ENCODE measurements around the gene CFAP100.

Gene CFAP100

DNA sequence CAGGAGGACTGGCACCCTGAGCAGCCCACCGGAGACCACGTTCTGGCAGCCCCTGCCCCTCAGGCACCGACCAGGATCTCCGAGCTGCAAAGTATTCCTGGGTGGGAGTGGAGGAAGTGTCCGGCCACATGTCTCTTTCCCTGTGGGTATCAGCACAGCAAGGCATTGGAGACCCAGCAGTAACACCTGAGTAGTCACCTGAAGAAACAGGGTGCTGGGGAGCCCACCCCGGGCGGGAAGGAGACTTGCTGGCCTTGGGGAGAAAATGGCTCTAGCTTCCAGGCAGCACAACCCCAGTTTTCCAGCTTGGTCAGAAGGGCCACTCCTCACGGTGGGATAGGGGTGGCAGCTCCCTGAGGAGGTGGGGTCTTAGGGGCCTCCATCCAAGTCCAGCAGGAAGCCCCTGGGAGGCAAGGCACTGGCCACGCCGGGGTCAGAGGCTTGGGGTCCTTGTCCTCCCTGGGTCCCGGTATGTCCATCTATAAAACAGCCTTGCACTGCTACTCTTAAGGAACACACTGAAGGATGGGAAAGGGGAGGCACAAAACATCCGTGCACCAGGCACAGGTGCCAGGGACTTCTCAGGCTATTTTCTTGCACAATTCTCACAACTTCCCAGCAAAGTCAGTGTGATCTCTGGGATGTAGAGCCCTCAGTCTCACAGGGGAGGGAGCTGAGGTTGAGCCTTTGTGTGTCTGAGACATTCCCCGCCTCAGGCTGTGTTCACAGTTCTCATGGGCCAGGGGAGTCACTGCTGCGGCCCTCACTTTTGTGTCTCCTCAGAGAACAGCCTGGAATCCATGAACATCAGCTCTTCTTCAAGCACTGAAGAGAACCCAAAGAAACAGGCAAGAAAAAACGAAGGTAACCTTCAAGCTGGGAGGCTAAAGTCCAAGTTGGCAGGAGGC lies 11.9 kb downstream of the CFAP100 start:
- DNase-seq: no peak

DNA sequence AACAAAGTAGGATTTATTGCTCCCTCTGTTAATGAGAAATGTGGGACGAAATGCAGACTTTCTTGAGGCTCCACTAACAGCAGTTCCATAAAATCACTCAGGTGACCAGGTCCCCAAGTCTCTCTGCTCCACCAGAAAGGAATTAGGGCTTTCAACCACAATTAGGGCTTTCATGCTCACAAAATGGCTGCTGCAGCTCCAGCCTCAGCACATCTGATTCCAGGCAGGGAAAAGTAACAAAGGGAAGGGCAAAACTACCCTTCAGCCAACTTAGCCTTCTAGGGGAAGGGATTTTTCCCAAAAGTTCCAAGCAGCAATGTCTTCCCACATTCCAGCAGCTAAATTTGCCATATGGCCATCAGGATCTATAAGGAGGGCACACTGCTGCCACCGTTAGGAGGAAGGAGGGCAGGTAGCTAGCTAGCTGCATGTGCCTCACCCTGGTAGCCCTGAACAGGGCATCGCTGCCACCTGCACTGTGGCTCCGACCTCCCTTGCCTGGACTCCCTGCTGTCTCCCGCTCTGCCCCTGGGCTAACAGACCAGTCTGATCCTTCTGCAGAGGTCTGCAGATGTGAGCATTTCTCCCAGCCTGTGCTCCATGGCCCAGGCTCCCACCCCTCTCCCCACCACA lies 12.8 kb downstream of the CFAP100 start:
- DNase-seq: no peak

DNA sequence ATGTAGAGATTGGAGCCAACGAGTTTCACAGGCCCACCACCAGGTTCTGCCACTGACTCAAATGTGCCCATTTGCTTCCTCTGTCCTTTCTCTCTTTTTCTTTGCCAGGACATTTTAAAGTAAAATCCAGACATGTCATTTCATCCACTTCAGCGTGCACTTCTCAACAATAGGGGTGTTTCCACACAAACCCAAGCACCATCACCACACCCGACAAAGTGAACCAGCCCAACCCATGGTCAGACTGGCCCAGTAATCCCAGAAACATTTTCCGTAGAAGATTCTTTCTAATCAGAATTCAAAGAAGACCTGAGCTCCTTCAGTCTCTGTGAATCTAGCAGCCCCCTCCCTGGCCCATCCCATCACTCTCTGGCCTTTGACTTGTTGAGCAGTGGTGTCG lies 13.4 kb downstream of the CFAP100 start:
- DNase-seq: no peak

DNA sequence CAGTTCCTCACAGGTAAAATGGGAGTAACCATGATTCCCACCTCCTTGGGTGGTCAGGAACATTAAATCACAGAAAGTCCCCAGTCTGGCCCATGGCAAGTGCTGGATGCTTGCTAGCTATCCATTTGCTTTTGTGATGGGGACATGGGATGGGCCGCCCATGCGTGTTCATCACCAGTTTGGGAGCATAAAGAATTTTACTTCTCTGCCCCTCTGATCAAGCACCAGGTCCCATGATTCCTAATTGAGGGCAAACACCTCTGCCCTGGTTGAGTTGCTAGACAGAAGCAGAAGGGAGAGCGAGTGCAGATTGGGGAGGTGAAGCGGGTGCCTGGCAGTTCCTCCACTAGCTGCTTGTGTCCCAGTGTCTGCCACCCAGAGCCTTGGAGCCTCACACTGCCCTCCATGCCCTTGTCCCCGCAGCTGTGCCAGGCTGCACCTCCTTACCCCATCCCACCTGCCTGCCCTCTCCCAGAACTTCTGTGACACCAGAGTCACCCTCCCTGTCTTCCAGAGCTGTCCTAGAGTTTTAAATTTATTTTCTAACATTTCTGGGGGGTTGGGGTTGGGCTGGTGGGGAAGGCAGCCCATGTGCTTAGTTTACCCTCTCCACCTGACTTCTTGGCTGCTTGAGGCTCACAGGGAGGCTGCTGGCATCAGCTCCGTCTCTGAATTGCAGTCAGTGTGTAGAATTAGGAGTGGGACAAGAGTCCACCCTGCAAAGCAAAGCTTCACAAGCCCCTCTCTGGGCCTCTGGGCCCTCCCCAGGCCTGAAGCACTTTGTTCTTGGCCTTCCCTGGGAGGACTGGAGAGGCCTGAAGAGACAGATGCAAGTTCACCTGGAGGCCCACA lies 18.4 kb downstream of the CFAP100 start:
- no peak for DNase-seq

DNA sequence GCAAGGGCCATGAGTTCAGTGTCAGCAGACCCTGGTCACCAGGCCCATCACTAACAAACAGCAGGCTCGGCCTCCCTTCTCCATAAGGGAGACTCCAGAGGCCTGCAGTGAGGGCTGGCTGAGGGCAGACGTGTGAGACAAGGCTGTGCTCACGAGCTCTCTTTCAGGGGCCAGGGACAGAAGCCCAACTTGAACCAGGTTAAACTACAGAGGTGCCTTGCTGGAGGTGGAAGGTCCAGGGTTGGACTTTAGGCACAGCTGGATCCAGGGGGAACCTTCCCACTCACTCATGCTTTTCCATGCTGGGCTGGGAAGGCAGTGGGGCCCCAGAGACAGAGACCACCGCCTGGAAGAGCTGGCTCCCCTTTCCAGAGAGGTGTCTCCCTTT lies 19.0 kb downstream of the CFAP100 start:
- DNase-seq: no peak

DNA sequence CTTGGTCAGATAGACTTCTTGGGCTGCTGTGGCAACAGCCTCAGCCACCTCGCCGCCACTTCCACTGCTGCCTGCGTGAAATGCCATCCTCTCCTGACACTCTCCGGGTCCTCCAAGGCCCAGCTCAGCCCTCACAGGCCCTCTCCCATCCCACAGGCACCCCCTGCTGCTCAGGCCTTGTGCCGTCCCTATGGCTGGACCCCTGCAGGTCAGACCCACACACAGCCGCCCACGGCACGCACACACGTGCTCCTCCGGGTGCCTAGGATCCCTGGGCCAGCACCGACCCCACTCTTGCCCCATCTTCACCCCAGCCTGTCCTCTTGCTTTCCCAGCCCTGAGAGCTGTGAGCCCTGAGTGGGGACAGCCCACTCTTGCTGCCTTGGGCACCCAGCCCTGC lies 19.7 kb downstream of the CFAP100 start:
- no peak for DNase-seq

DNA sequence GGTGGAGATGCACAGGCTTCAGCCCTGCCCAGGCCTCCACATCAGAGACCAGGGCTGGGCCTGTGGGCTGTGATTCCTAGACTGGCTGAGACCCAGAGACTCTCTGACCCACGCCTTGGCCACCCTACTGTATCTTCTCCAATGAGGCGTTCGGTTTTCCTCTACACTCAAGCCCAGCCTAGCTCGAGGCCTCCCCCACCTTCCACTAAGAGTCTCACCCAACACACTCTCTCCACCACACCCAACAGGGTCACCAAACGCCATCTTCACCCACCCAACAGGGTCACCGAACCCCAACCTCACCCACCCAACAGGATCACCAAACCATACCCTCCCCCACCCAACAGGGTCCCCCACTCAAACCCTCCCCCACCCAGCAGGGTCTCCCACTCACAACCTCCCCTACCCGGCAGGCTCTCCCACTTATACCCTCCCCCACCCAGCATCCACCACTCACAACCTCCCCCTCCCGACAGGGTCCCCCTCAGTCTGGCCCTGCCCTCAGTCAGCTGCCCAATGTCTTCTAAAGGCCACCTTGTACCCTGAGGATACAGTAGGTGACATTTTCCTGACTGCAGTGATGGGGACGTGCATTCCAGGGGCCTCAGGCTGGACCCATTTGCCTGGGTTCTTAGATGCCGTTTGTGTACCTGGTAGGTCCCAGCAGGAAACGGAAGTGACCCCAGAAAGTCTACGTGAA lies 20.4 kb downstream of the CFAP100 start:
- DNase-seq: no peak

DNA sequence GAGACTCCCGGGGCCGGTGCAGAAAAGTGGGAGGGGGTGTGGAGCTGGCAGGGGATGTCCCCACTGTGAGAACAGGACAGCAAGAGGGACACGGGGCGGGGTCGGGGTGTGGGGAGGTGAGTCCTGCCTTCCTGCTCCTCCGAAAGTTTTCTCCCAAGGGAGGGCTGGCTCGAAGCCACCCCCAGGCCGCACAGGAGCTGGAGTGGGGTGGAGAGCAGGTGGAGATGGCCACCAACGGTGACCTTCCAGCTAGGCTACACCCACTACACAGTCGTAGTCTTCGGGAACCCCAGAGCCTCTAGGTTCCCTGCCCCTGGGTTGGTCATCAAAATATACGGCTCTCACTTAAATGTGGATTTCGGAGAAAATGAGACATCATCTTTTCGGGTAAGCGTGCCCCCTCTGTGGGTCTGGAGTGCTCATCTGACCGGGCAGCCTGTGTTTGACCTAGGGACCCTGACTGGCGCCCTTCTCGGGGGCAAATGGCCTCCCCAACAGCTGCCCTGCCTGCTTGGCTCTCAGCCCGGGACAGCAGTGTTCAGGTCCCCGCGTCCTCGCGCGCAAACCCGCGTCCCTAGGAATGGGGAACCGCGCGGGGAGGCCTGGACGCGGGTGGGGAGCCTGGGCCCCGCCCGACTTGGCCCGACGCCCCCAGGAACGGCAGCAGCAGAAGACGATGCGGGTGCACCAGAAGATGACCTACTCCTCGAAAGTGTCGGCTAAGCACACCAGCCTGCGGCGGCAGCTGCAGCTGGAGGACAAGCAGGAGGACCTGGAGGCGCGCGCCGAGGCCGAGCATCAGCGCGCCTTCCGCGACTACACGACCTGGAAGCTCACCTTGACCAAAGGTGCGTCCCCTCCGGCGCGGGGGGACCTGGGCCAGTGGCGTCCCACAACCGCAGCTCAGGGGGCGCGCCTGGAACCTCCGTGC lies 21.2 kb downstream of the CFAP100 start:
- DNase-seq: no peak

DNA sequence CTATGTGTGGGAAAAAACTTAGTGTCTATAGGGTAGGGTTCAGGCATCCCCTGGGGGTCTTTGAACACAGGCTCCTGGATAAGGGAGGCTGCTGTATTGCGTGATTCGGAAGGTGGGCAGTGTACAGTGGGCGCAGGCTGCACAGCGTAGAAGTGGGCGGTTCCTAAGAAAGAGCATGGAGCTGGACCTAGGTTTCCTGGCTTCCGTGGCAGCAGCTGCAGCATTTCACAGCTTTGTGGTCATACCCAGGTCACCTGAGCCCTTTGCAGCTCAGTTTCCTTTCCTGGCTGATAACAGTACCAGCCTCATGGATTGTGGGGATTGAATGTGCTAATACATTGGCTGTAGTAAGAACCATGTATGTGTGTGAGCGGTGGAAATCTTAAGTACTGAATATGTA lies 22.2 kb downstream of the CFAP100 start:
- DNase-seq: no peak

DNA sequence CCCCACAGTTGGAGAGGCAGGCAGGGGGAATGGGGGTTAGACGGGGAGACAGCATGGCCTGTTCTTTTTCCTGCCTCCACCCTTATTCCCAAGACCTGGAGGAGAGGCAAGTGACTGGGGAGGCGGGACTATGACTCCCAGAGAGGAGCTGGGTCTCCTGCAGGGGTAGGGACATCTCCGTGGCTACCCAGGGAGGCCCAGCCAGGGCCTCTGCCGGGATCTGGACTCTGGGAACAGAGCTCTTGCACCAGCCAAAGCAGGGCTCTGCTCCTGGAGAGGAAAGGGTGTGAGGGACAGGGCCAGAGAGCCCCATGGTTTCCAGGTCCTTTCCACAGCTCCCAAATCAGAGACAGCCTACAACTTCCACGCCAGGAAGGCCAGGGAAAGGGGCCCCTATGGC lies 22.8 kb downstream of the CFAP100 start:
- DNase-seq: no peak

DNA sequence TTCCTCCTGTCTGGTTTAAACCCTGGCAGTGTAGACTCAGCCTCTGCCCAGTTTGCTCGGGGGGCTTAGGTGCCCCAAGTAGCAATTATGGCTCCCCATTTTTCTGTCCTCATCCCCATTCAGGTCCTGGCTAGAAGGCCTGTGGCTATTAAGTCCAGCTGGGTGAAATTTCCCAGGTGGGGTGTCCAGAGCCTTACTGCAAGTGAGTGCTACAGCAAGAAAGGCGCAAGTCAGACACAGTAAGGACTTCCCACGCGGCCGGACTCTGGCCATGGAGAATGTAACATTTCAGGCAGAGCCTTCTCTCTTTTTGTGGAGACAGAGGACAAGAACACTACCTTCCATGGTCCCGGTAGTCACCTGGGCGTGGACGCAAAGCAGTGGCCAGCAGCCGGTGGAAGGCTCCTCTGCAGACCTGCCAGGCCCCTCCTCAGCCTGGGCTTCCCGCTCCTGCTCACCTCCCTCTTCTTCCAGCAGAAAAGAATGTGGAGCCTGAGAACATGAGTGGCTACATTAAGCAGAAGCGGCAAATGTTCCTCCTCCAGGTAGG lies 23.3 kb downstream of the CFAP100 start:
- no peak for DNase-seq

DNA sequence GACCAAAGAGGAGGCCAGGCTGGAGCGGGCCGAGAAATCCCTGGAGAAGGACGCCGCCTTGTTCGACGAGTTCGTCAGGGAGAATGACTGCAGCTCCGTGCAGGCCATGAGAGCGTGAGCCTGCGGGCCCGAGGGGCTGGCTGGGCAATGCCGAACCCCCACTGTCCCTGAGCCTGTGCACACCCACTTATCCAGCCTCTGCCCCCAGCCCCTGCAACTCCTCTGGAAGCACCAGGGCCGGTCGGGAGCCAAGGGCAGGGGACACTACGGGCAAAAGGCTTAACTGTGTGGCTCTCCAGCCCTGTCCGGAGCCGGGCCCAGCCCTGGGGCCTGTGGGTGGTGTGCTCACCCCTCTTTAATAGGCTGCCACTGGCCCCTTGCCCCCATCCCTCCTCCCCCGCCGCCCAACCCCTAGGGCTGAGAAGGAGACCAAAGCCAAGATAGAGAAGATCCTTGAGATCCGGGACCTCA lies 24.0 kb downstream of the CFAP100 start:
- no peak for DNase-seq

DNA sequence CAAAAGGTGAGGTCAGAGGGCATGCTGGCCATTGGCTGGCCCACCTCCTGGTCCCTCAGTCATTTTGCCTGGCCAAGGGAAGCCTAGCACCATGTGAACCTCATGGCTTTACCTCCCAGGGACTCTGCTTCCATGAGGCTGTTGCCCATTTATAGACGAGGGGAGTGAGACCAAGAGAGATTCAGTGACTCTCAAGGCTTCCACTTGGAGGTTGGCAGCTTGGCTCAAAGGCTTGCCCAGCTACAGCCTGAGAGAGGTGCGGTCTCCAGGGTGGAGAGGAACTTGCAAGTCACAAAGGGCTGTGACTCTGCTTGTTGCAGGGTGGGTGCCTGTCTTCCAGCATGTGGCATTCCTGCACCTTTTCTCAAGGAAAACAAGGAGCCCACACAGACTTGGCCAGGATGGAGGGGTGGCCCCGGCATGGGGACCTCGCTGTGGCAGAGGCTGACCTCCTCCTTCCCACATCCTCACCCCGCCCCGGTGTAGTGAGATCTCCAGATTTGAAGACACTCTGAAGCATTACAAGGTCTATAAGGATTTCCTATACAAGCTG lies 24.5 kb downstream of the CFAP100 start:
- no peak for DNase-seq

DNA sequence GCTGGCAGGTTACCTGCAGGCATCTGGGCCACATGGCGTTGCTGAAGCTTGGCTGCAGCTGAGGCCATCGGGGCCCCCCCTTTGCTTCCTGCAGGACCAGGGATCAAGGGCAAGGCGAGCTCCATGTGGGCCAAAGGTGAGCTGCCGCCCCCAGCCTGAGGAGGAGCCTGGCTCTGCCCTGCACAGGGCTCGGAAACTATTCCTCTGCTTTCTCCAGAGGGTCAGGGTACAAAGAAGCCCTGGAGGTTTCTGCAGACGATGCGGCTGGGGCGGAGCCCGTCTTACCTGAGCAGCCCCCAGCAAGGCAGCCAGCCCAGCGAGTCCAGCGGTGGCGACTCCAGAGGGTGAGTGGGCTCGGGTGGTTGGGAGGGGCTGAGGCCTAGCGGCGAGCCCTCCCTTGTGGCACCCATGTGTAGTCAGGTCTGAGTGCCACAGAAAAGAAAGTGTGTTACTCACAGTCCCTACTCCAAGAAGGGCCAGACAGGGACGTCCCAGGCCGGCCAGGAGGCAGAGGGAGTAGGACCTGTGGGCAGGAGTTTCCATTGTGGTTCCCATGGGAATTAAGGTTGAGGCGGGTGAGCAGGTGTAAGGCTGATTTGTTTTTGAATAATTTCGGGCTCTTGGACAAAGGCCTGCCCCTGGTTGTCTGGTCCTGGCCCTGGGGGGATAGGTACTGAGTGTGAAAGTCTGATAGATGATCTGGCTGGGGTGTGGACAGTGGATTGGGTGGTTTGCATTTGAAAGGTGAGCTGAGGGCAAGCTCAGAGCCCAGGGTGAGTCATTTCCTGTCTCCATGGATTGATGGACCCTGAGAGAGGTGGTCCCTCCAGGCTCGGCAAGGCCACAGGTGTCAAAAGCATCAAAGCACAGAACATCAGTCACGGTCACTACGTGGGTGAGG lies 25.4 kb downstream of the CFAP100 start:
- DNase-seq: no peak

DNA sequence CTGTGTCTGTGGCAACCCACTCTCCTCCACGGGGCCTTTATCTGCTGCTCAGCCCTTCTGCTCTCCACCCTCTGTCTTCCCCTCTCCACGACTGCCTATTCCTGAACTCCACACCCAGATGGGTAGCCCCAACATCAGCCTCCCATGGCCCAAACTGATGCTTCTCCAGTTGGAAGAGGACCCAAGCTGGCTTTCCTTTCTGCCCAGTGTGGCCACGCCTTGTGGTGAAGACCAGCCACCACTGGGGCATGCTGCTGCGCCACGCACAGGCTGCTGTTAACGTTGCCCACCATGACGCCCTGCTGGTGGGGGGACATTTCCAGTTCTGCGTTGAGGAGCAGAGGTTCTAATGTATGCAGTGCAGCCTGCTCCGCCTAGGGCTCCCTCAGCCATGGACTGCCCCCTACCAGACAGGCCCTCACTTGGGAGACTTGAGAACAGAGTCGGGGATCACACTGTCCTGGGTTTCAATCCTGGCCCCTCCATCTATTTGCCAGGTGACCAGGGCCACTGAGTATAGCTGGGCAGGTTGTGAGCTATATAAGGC lies 26.9 kb downstream of the CFAP100 start:
- DNase-seq: no peak

DNA sequence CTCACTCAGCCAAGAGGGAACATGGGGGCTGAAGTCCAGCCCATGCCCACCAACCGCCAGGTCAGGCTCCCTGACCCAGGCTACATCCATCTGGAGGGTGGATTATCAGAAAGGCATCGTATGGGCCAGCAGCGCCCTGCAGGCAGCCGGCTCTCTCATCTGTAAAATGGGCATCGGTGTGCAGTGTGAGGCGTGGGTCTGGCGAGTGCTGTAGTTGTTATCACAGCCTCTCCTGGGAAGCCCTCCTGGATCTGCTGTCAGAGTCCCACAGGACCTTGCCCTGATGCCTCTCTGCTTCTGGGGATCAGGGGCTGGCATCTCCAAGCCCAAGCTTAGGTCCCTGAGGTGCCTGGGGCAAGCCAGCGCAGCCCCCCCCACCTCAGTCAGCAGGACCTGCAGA lies 27.4 kb downstream of the CFAP100 start:
- DNase-seq: no peak

DNA sequence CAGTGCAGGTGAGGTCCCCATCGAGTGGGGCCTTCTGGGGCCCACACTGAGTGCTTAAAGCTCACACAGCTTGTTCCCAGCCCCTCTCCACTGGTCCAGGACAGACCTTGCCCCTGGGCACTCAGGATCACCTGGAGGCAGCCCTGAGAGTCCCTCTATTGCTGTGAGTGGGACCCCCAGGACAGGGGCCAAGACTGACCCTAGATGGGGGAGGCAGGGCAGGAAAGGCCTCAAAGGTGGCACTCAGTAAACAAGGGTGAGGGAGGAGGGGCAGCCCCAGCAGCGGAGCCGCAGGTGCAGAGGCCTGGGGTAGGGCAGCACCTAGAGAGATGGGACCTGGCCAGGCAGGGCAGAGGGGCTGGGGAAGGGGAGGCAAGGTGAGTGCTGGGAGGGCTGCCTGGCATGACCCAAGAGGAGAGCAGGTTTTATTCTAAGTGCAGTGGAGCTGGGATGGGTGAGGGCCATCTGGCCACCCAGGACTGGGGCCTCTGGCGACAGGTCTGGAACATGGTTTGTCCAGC lies 27.9 kb downstream of the CFAP100 start:
- DNase-seq: no peak

DNA sequence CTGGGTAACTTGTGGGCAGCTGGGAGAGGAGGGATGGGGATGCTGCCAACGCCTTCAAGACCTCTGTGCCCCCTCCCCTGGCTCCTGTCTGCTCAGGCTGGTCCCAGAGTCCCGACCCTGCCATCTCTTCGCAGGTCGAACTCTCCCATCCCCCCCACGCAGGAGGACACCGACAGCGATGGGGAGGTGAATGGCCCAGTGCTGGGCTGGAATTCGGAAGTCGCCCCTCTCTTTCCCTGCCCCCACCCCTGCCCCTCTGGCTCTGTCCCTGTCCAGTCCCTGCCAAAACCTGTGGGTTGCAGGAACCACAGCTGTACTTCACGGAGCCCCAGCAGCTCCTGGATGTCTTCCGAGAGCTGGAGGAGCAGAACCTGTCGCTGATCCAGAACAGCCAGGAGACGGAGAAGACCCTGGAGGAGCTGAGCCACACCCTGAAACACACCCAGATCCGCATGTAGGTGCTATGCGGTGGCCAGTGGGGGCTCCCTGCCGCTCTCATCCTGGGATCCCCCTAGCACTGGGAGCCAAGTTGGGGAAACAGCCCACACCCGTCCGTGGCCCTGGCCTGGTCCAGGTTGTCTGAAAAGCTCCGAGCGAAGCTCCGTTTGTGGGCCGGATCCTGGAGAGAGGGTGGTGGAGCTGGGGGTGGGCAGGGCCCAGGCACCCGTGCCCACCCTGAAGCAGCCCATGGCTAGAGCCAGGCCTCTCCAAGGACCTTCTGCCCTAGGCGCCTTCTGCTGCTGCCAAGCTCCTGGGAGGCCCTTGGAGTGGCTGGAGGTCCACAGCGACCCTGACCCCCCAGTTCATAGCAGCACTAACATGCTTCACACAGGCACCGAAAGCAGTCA lies 28.7 kb downstream of the CFAP100 start:
- no peak for DNase-seq

All from activated CD4-positive, alpha-beta T cell treated with anti-CD3 and anti-CD28 coated beads, Interleukin-2, Interleukin-6, amounts not matched to agents 100 ng/mL and 50 ng/mL, durations not matched to agents 16 hours and 8 hours (primary cell).